Keratinocyte (primary cell): ENCODE results near the gene CFI. TPM values are rescaled to one million over a fixed set of nuclear protein-coding genes. Genes with fewer than 3 reads are reported as not detected.

Experiments
- DNase-seq: peaks from one replicate; pipeline ENCODE4 v3.0.0-alpha.2; 2011; ENCODE audit warnings: low read depth, missing footprints, low spot score
- FAIRE-seq: peaks from 2 replicates; lab custom pipeline; 2011; peaks lifted over from hg19 to GRCh38; lab: Jason Lieb, UNC
- H2AFZ ChIP-seq: 2 replicates; pipeline ENCODE4 v1.6.0; 2012; ENCODE audit warnings: low read length, control low read depth, inconsistent platforms; ENCODE audit not compliant: control insufficient read depth
- H3K27ac ChIP-seq: 2 replicates; pipeline ENCODE4 v1.5.1; 2011; ENCODE audit warnings: low read length; ENCODE audit not compliant: control insufficient read depth, insufficient read depth
- H3K27me3 ChIP-seq: 3 replicates; pipeline ENCODE4 v1.6.0; 2011; ENCODE audit warnings: low read length; ENCODE audit not compliant: control insufficient read depth, insufficient read depth; ENCODE audit errors: extremely low read depth
- H3K36me3 ChIP-seq, 2 experiments: 2 replicates in 1 of 2; 3 replicates in 1 of 2; pipeline ENCODE4 v1.5.1; 2011; ENCODE audit warnings: low read length in 2 of 2, mild to moderate bottlenecking in 1 of 2; ENCODE audit not compliant: control insufficient read depth in 2 of 2, insufficient read depth in 2 of 2; ENCODE audit errors: extremely low read depth in 1 of 2
- H3K4me1 ChIP-seq: 3 replicates; pipeline ENCODE4 v1.5.1; 2011; ENCODE audit warnings: low read length; ENCODE audit not compliant: control insufficient read depth, insufficient read depth; ENCODE audit errors: extremely low read depth
- H3K4me2 ChIP-seq: 3 replicates; pipeline ENCODE4 v1.6.0; 2011; ENCODE audit warnings: low read depth, low read length; ENCODE audit not compliant: control insufficient read depth, insufficient read depth; ENCODE audit errors: extremely low read depth
- H3K4me3 ChIP-seq, 3 experiments: fragments of 200-600 bp in 1 of 3; sonication (generic) in 1 of 3; 2 replicates in 2 of 3; 3 replicates in 1 of 3; pipeline ENCODE4 v1.5.1; 2011 to 2016; ENCODE audit warnings: low read length in 3 of 3, mild to moderate bottlenecking in 3 of 3, control low read depth in 2 of 3, inconsistent platforms in 1 of 3, low read depth in 1 of 3, mixed read lengths in 1 of 3, mixed run types in 1 of 3, moderate library complexity in 1 of 3; ENCODE audit not compliant: control insufficient read depth in 2 of 3, insufficient read depth in 2 of 3; ENCODE audit errors: extremely low read depth in 1 of 3
- H3K79me2 ChIP-seq: 2 replicates; pipeline ENCODE4 v1.6.0; 2012; ENCODE audit warnings: low read length; ENCODE audit not compliant: control insufficient read depth, insufficient read depth
- H3K9ac ChIP-seq: 3 replicates; pipeline ENCODE4 v1.6.0; 2011; ENCODE audit warnings: low read length; ENCODE audit not compliant: control insufficient read depth, insufficient read depth; ENCODE audit errors: extremely low read depth
- H3K9me1 ChIP-seq: 3 replicates; pipeline ENCODE4 v1.6.0; 2011; ENCODE audit warnings: low read length; ENCODE audit not compliant: control insufficient read depth, insufficient read depth; ENCODE audit errors: extremely low read depth
- H3K9me3 ChIP-seq: 2 replicates; pipeline ENCODE4 v1.5.1; 2012; ENCODE audit warnings: low read depth, low read length; ENCODE audit not compliant: control insufficient read depth
- H4K20me1 ChIP-seq: 3 replicates; pipeline ENCODE4 v1.6.0; 2011; ENCODE audit warnings: low read length; ENCODE audit not compliant: control insufficient read depth, insufficient read depth; ENCODE audit errors: extremely low read depth
- CTCF ChIP-seq, 3 experiments: IDR thresholded peaks in 1 of 3; conservative IDR thresholded peaks in 1 of 3; optimal IDR thresholded peaks in 1 of 3; 2 replicates in 2 of 3; 3 replicates in 1 of 3; pipeline versions ENCODE3 to v1.5.1; 2011; ENCODE audit warnings: low read length in 3 of 3, mild to moderate bottlenecking in 3 of 3, moderate library complexity in 2 of 3, control low read depth in 1 of 3, inconsistent platforms in 1 of 3; ENCODE audit not compliant: insufficient read depth in 2 of 3; ENCODE audit errors: extremely low read depth in 1 of 3
- EZH2 ChIP-seq: IDR thresholded peaks from one replicate; pipeline ENCODE4 v1.6.1; 2012; ENCODE audit warnings: inconsistent platforms, mild to moderate bottlenecking, low read length, moderate library complexity
- dilution Hi-C: fragments of 300-500 bp; cut with MboI; formaldehyde crosslinking; loops from one replicate; pipeline ENCODE4 v1.7.0; 2020; ENCODE audit warnings: low sequenced_read_pairs; ENCODE audit not compliant: extremely low pct_ligation_motif_present
- polyA plus RNA-seq, 5 experiments: library from polyadenylated mRNA; depleted of rRNA in 3 of 5; stranded (reverse) in 3 of 5; stranded (forward) in 1 of 5; unstranded in 1 of 5; fragments of >200 nt; gene quantifications; 1 replicate in 1 of 5; 2 replicates in 3 of 5; 3 replicates in 1 of 5; pipeline versions ENCODE4 v1.2.1 to v1.2.3, GENCODE V29; 2011 to 2012; ENCODE audit warnings: missing spikeins in 2 of 5, low read depth in 1 of 5, low replicate concordance in 1 of 5

Gene CFI
- polyA plus RNA-seq, 1 donor (not counting 4 experiments of a cell fraction or from before 2014, with no cell fraction given), result not detected

GRCh38 chr4:109728385-109728784 is 73.4 kb downstream of the CFI start:
- dilution Hi-C loops, result no loop called here
- peaks cover 11% of the 10 kb centered on the region for H3K4me1 ChIP-seq
- peak overlapping the region; percentile 62 for H2AFZ ChIP-seq
- TF ChIP-seq CTCF (optimal IDR thresholded peaks at IDR 0.05 in 1 of 3, IDR thresholded peaks at IDR 0.05 in 1 of 3, conservative IDR thresholded peaks at IDR 0.05 in 1 of 3; ENCODE audit: extremely low read depth in 1 of 3, insufficient read depth in 2 of 3, low read length in 3 of 3) (no peak), EZH2 (no peak)
- H3K79me2 ChIP-seq, result peaks cover 40% of the 10 kb centered on the region
- H3K4me2 ChIP-seq, result peak overlapping the region; percentile 75
- H3K9ac ChIP-seq, result peak overlapping the region; percentile 90
- H3K4me3 ChIP-seq, result peak overlapping the region; percentile 55 to 87 (median 73)
- FAIRE-seq (no peak), DNase-seq (no peak)
- no peaks in the 10 kb centered on the region for H3K9me1 ChIP-seq
- no peaks in the 10 kb centered on the region for H3K27me3 ChIP-seq
- H3K27ac ChIP-seq, result peak overlapping the region; percentile 78
- no peaks in the 10 kb centered on the region for H4K20me1 ChIP-seq
- no peaks in the 10 kb centered on the region for H3K36me3 ChIP-seq
- no peaks in the 10 kb centered on the region for H3K9me3 ChIP-seq

DNA sequence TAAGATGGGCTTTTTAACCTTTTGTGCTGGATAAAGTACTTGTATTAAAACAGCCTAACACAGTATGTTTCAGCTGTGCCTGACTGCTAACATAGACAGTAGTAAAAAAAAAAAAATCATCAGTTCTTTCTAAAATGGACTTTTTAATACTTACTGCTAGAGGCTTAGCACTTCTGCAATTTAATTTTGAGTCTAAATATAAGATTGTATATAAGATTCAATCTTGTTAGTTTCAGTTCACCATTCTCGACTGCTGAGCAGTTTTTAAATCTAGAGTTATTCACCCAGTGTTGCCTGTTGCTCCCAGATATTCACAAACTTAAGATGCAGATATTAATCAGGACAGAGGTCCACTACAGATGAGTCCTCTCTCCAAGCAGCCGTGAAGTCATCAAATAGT is 78.7 kb downstream of the CFI start:
- Histone ChIP-seq H3K4me3 (no peak overlapping the region), H3K9ac (no peak overlapping the region), H3K36me3 (peaks cover 0 to 10% of the 10 kb centered on the region in 2 experiments), H3K9me1 (no peaks in the 10 kb centered on the region), H4K20me1 (no peaks in the 10 kb centered on the region), H3K27ac (no peak overlapping the region), H3K4me1 (peaks cover 7% of the 10 kb centered on the region), H2AFZ (no peak overlapping the region), H3K4me2 (no peak overlapping the region), H3K27me3 (no peaks in the 10 kb centered on the region), H3K79me2 (peaks cover 38% of the 10 kb centered on the region), H3K9me3 (no peaks in the 10 kb centered on the region)
- FAIRE-seq, result no peak
- no peak for TF ChIP-seq CTCF (optimal IDR thresholded peaks at IDR 0.05 in 1 of 3, IDR thresholded peaks at IDR 0.05 in 1 of 3, conservative IDR thresholded peaks at IDR 0.05 in 1 of 3; ENCODE audit: extremely low read depth in 1 of 3, insufficient read depth in 2 of 3, low read length in 3 of 3)
- no peak for TF ChIP-seq EZH2
- dilution Hi-C loops, result no loop called here
- no peak for DNase-seq
